ENCODE results near the gene GCGR. TPM values are rescaled to one million over a fixed set of nuclear protein-coding genes. Genes with fewer than 3 reads are reported as not detected.

GCGR gene
- total RNA-seq, 4 donors from 2014 or later = not detected

DNA sequence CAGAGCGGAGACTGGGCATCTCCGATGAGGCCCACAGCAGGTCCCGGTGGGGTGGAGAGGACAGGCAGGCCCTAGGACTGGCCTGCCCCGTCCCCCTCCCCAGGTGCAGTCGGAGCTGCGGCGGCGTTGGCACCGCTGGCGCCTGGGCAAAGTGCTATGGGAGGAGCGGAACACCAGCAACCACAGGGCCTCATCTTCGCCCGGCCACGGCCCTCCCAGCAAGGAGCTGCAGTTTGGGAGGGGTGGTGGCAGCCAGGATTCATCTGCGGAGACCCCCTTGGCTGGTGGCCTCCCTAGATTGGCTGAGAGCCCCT is 9.4 kb downstream of the GCGR start:
- DNase-seq (ENCODE audit: low spot score) (no peak), ATAC-seq (ENCODE audit: low FRiP score) (no peak)
- TF ChIP-seq, protein P1, sequence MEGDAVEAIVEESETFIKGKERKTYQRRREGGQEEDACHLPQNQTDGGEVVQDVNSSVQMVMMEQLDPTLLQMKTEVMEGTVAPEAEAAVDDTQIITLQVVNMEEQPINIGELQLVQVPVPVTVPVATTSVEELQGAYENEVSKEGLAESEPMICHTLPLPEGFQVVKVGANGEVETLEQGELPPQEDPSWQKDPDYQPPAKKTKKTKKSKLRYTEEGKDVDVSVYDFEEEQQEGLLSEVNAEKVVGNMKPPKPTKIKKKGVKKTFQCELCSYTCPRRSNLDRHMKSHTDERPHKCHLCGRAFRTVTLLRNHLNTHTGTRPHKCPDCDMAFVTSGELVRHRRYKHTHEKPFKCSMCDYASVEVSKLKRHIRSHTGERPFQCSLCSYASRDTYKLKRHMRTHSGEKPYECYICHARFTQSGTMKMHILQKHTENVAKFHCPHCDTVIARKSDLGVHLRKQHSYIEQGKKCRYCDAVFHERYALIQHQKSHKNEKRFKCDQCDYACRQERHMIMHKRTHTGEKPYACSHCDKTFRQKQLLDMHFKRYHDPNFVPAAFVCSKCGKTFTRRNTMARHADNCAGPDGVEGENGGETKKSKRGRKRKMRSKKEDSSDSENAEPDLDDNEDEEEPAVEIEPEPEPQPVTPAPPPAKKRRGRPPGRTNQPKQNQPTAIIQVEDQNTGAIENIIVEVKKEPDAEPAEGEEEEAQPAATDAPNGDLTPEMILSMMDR (IDR thresholded peaks at IDR 0.05) = no peak

GRCh38 chr17:81813861-81814683 is 10.1 kb downstream of the GCGR start:
- DNase-seq (ENCODE audit: low spot score) (no peak), ATAC-seq (ENCODE audit: low FRiP score) (no peak)
- TF ChIP-seq, protein P1 (IDR thresholded peaks at IDR 0.05) = no peak

- TF ChIP-seq, protein P1 (IDR thresholded peaks at IDR 0.05) = no peak
- DNase-seq (ENCODE audit: low spot score) = no peak
- ATAC-seq (ENCODE audit: low FRiP score) = no peak
Measured at GRCh38 chr17:81814748-81815645, 11.0 kb downstream of the GCGR start.

DNA sequence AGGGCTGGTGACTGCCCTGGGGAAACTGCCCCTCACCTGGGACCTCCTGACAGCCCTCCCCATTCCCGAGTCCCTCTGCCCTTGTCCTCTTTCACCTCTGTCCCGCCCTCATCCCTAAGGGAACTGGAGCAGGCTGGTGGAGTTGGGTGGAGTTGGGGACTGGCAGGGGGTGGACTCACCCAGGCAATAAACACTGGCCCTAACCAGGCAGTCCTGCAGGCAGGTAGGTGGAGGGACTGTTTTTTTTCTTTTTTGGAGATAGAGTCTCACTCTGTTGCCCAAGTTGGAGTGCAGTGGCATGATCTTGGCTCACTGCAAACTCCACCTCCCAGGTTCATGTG is 11.7 kb downstream of the GCGR start:
- TF ChIP-seq, protein P1 (IDR thresholded peaks at IDR 0.05) = no peak
- ATAC-seq (ENCODE audit: low FRiP score) = no peak
- DNase-seq (ENCODE audit: low spot score) = no peak

GRCh38 chr17:81817758-81818147 is 13.8 kb downstream of the GCGR start:
- TF ChIP-seq, protein P1 (IDR thresholded peaks at IDR 0.05) = no peak
- no peak for DNase-seq (ENCODE audit: low spot score)
- no peak for ATAC-seq (ENCODE audit: low FRiP score)

DNA sequence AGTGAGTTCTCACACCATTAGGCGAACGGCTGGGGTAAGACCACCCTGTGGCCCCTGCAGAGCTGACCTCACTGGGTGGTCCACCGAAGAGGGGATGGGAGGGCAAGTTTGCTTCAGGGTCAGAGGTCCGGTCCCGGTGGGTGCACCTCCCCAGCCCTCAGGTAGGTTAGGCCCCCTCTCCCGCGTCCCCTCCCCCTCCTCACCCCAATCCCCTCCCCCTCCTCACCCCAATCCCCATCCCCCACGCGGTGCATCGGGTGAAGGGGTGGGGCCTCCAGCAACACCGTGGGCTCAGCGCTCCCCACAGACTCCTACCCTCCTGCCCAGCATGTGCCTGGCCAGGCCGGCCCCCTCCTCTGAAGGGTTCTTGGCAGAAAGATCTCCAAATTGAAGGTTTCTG is 15.8 kb downstream of the GCGR start:
- ATAC-seq (ENCODE audit: low FRiP score) (no peak), DNase-seq (ENCODE audit: low spot score) (no peak)
- TF ChIP-seq, protein P1 (IDR thresholded peaks at IDR 0.05) = no peak
